Measurements from ENCODE around the gene IFIH1.

- no peak for TF ChIP-seq CTCF (conservative IDR thresholded peaks at IDR 0.05; ENCODE audit: low read length)
- TF ChIP-seq EZH2phosphoT487 (IDR thresholded peaks at IDR 0.05; ENCODE audit: borderline replicate concordance): no peak
These were observed 12.4 kb upstream of the IFIH1 start for GRCh38 chr2:162330881-162331280.
